GM12801 (cell line): ENCODE measurements around the gene CMTM5.

ENCODE experiments used
- CTCF ChIP-seq: IDR thresholded peaks from one replicate; pipeline ENCODE4 v1.5.1; 2011; ENCODE audit warnings: control low read depth; ENCODE audit not compliant: insufficient read length; ENCODE audit errors: extremely low read depth

The CMTM5 gene

DNA sequence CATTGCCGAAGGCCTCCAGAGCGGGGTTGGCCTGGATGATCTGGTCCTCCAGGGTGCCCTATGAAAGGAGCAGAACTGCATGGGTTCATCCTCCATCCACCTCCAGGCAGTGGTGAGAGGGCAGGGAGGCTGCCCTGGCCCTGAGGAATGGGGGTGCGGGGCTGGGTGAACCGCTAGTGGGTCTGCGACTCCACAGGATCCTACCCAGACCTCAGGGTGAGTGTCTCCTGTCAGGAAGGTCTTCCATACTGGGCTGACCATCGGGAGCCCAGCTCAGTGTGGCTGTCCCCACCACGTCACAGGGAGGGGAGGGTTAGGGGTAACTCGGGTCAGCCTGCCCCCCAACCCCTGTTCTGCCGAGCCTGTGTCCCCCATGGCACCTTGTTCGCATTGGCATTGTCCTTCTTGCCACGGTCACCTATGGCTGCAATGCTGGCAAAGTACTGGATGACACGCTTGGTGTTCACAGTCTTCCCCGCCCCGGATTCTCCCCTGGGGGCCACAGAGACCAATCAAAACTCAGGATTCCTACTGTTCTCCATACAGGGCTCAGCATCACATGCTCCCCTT, 27.6 kb downstream of the CMTM5 start:
- TF ChIP-seq CTCF, result no peak

DNA sequence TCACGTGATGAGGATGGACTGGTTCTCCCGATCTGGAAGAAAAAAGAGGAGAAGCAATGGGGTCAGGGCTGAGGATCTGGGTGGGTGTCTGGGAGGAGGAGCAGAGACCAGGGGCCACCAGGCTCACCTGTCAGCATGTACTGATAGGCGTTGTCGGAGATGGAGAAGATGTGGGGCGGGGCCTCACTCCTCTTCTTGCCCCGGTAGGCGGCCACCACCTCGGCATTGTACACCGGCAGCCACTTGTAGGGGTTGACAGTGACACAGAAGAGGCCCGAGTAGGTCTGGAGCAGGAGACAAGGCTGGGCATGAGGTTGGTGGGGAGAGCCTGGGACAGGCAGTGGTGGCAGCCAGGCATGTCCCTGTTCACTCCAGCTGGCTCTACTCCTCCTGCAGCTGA, 28.2 kb downstream of the CMTM5 start:
- no peak for TF ChIP-seq CTCF

DNA sequence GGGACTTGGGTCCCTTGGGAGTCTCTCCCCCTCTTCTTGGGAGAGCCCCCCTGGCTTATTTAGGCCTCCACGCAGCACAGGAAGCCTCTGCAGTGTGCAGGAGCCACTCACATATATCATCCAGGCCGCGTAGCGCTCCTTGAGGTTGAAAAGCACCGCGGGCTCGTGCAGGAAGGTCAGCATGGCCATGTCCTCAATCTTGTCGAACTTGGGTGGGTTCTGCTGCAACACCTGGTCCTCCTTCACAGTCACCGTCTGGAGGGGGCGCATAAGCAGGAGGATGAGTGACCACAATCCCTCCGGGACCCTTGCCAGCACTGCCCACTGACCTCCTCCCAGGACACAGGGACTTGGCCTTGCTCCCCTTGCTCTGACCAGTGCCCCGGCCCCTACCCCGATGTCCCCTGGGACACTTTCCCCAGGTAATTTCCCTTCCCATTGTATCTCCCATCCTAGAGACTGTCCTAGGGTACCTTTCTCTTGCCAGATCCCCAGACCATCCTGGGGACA, 28.7 kb downstream of the CMTM5 start:
- no peak for TF ChIP-seq CTCF

DNA sequence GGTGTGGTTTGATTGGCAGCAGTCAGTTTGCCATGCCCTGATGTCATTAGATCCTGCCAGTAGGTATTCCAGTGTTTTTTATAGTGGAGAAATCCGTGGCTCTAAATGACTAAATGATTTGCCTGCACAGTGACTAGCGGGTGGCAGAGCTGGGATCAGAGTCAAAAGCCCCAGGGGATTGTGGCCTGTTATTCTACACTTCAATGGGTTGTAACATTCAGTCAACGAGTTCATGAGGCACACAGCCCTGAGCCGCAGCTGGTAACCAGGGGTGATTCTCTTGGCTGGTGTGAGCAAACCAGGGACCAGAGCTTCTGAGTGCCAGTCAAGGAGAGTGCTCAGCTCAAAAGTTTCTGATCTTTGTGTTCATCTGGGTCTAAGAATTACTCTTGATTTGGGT, 29.4 kb downstream of the CMTM5 start:
- TF ChIP-seq CTCF, result no peak

DNA sequence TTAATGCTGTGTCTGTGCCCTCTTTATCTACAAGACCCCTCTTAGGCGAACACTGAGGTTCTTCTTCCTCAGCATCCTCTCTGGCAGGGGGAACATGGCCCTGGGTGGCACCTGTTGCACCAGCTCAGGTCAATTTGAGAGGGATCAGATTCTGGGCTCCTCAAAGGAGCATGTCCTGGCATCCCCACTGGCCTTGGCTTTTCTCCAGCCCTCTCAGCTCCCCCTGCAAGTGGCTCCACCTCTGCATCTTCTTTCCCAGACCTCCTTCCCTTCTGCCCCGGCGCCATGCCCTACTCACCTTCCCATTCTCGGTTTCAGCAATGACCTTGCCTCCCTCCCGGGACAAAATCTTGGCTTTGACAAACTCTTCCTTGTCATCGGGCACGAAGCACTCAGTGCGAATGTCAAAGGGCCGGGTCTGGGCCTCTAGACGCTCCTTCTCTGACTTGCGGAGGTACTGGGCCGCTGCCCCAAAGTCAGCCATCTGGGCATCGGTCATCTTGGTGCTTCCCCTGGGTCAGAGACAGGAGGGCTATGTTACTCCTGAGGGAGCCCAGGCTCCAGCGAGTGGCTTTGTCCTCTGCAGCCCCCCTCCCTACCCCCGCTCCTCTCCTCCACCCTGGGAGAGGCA, 30.0 kb downstream of the CMTM5 start:
- no peak for TF ChIP-seq CTCF

GRCh38 chr14:23407516-23408306, 30.9 kb downstream of the CMTM5 start, which contains the start of gene MYH6:
Gene MYH6 (minus strand): TSS chr14:23408273. CDS start chr14:23407223, 1,050 bp downstream.
- TF ChIP-seq CTCF, result no peak

DNA sequence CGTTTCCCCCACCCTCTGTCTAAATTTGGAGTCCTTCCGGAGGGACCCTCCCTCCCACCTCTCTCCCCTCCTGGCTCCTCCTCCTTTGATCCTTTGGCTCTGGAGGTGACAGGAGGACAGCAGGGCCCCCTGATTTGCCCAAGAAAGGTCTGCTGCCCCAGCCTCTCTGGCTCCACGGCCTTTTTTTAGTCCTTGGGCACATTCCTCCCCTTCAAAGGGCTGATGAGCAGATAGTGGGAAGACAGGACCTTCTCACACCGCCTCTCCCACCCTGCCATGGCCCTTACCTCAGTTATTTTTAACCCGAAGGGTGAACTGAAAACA, 31.4 kb downstream of the CMTM5 start:
- no peak for TF ChIP-seq CTCF
